WERI-Rb-1 (cell line): ENCODE measurements around the gene FBXO10.
"Not testable (repeated sequence)": the region's sequence is repeated elsewhere in the genome, so short reads cannot be mapped to it uniquely, and the experiment has no call there.

ENCODE experiments used
- DNase-seq: peaks from one replicate; pipeline ENCODE4 v3.0.0-alpha.2; 2020
- H3K27ac ChIP-seq: fragments of 250-450 bp; sonication (Bioruptor Pico); 2 replicates; pipeline ENCODE4 v1.5.1; 2020; ENCODE audit warnings: mild to moderate bottlenecking, moderate library complexity
- H3K27me3 ChIP-seq: fragments of 250-450 bp; sonication (Bioruptor Pico); 2 replicates; pipeline ENCODE4 v1.5.1; 2021; ENCODE audit warnings: mild to moderate bottlenecking, low read depth, moderate library complexity; ENCODE audit not compliant: insufficient read depth, severe bottlenecking
- H3K36me3 ChIP-seq: fragments of 250-450 bp; sonication (Bioruptor Pico); 2 replicates; pipeline ENCODE4 v1.5.1; 2020; ENCODE audit warnings: mild to moderate bottlenecking, moderate library complexity
- H3K4me3 ChIP-seq: 2 replicates; pipeline ENCODE4 v1.5.1; 2011; ENCODE audit warnings: low read depth, mild to moderate bottlenecking, control low read depth, low read length
- H3K9me3 ChIP-seq: fragments of 250-450 bp; sonication (Bioruptor Pico); 2 replicates; pipeline ENCODE4 v1.5.1; 2021; ENCODE audit warnings: mild to moderate bottlenecking, moderate library complexity; ENCODE audit not compliant: severe bottlenecking
- TF ChIP-seq, protein P1 (sequence below): IDR thresholded peaks from 2 replicates; pipeline ENCODE4 v1.5.1; 2011; ENCODE audit warnings: low read depth, mild to moderate bottlenecking, control low read depth, inconsistent platforms, low read length

Gene FBXO10

DNA sequence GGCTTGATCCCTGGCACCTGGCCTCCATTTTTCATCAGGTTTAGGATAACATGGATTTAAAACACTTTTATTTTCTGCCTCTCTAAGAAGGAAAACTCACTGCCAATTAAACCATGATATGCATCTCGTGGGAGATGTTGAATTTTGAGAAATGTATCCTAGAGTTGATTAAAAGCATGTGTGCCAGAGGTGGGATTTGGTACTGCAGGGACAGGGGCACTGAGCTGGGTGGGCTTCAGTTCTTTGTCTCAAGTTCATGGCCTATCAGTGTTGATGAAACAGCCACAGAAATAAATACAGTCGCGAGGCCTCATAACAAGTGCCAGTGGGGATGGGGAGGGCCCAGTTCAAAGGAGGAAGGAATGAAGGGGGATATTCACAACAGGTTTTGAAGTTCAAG is 55.5 kb downstream of the FBXO10 start:
- H3K36me3 ChIP-seq, result peaks cover 89% of the 10 kb centered on the region
- H3K27ac ChIP-seq, result no peak overlapping the region
- DNase-seq, result no peak
- no peaks in the 10 kb centered on the region for H3K27me3 ChIP-seq
- no peaks in the 10 kb centered on the region for H3K9me3 ChIP-seq
- H3K4me3 ChIP-seq, result no peak overlapping the region
- TF ChIP-seq, protein P1, sequence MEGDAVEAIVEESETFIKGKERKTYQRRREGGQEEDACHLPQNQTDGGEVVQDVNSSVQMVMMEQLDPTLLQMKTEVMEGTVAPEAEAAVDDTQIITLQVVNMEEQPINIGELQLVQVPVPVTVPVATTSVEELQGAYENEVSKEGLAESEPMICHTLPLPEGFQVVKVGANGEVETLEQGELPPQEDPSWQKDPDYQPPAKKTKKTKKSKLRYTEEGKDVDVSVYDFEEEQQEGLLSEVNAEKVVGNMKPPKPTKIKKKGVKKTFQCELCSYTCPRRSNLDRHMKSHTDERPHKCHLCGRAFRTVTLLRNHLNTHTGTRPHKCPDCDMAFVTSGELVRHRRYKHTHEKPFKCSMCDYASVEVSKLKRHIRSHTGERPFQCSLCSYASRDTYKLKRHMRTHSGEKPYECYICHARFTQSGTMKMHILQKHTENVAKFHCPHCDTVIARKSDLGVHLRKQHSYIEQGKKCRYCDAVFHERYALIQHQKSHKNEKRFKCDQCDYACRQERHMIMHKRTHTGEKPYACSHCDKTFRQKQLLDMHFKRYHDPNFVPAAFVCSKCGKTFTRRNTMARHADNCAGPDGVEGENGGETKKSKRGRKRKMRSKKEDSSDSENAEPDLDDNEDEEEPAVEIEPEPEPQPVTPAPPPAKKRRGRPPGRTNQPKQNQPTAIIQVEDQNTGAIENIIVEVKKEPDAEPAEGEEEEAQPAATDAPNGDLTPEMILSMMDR, result no peak

- TF ChIP-seq, protein P1, result no peak
- H3K27me3 ChIP-seq, result no peaks in the 10 kb centered on the region
- DNase-seq, result no peak
- no peak overlapping the region for H3K4me3 ChIP-seq
- no peaks in the 10 kb centered on the region for H3K9me3 ChIP-seq
- no peak overlapping the region for H3K27ac ChIP-seq
- peaks cover 87% of the 10 kb centered on the region for H3K36me3 ChIP-seq
Measured at GRCh38 chr9:37517923-37518322, 58.3 kb downstream of the FBXO10 start.

GRCh38 chr9:37515620-37516258 is 60.4 kb downstream of the FBXO10 start:
- Histone ChIP-seq H3K9me3 (no peaks in the 10 kb centered on the region), H3K4me3 (no peak overlapping the region), H3K27me3 (no peaks in the 10 kb centered on the region), H3K36me3 (peaks cover 84% of the 10 kb centered on the region), H3K27ac (no peak overlapping the region)
- no peak for DNase-seq
- TF ChIP-seq, protein P1, result no peak

- TF ChIP-seq, protein P1, result no peak
- Histone ChIP-seq H3K27me3 (no peaks in the 10 kb centered on the region), H3K4me3 (no peak overlapping the region), H3K9me3 (no peaks in the 10 kb centered on the region), H3K36me3 (peaks cover 89% of the 10 kb centered on the region), H3K27ac (no peak overlapping the region)
- no peak for DNase-seq
Measured at GRCh38 chr9:37514999-37515398, 61.2 kb downstream of the FBXO10 start.

- not testable (repeated sequence) for H3K27ac ChIP-seq, H3K4me3 ChIP-seq, DNase-seq, H3K27me3 ChIP-seq, H3K9me3 ChIP-seq
- peaks cover 90% of the 10 kb centered on the region for H3K36me3 ChIP-seq
Measured at GRCh38 chr9:37514415-37514814, 61.8 kb downstream of the FBXO10 start.

- Histone ChIP-seq H3K4me3 (no peak overlapping the region), H3K36me3 (peaks cover 91% of the 10 kb centered on the region), H3K27ac (no peak overlapping the region), H3K9me3 (no peaks in the 10 kb centered on the region), H3K27me3 (no peaks in the 10 kb centered on the region)
- no peak for DNase-seq
- TF ChIP-seq, protein P1, result no peak
Measured at GRCh38 chr9:37512437-37512836, 63.7 kb downstream of the FBXO10 start.
